ENCODE measurements around the gene GEMIN5. TPM values are rescaled to one million over a fixed set of nuclear protein-coding genes. Genes with fewer than 3 reads are reported as not detected.

Gene GEMIN5
- total RNA-seq, 1 experiment from 2014 or later = 35.8 TPM

DNA sequence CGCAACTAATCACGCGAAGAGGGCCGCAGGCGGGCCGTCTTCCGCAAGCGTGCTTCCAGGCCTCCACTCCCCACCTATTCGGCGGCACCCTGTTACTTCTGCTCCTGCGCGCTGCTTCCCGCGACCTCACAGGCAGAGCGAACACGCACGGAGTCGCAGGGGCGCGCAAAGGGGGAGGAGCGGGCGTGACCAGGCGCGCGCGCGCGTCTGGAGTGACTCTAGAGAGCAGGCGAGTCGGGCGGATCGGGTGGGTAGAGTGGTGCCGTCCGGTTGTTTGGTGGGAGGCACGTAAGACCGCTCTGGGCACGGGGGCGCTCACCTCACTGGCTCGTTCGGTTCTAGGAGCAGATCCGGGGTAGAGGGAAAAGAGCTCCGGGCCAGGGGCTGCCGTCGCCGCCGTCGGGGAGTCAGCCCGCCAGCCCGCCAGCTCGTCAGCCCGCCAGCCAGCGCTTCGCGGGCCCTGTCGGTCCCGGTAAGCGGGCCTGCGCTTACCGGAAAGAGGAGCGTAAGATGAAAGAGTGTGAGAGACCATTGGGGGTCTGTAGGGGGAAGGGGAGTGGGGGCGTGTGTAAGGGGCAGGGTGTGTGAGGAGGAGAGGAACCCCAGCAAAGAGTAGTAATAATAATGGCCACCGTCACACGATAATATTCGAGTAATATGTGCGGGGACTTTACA, 79.6 kb downstream of the GEMIN5 start, which contains the start of gene CNOT8:
Gene CNOT8 (plus strand): TSS at position 331 of the 675 bp plus-strand sequence. CDS start 4,652 bp downstream, outside the sequence.
- peak within 1 kb of the TSS; percentile 88 for H3K27ac ChIP-seq (ENCODE audit: insufficient read length, low read depth, low read length)
- peak within 1 kb of the TSS; percentile 79 for H4K5ac ChIP-seq (ENCODE audit: insufficient read length, low read depth, low read length)
- no peak within 1 kb of the TSS for H3T11ph ChIP-seq (ENCODE audit: low read length)
- H3K4ac ChIP-seq (ENCODE audit: low read depth, low read length) = no peak within 1 kb of the TSS; the same call in 1 of the 2 replicates
- no peak within 1 kb of the TSS for H2AFZ ChIP-seq (ENCODE audit: low read length)
- peaks cover 27% of the 10 kb centered on the region for H3K79me2 ChIP-seq (ENCODE audit: insufficient read depth, low read length)
- H2AK5ac ChIP-seq (ENCODE audit: insufficient read length, low read length) = no peak within 1 kb of the TSS
- peaks cover 4% of the 10 kb centered on the region for H3K79me1 ChIP-seq (ENCODE audit: insufficient read depth, low read depth, low read length, poor library complexity, severe bottlenecking)
- H3K56ac ChIP-seq (ENCODE audit: insufficient read length, low read depth, low read length) = no peak within 1 kb of the TSS
- H3K9ac ChIP-seq (ENCODE audit: extremely low read depth, insufficient read length, low read length) = peak within 1 kb of the TSS; percentile 94
- Mint-ChIP-seq H3K36me3 (ENCODE audit: insufficient read depth in 1 of 3, low read depth in 3 of 3) (peaks cover 7 to 12% (median 9%) of the 10 kb centered on the region in 3 experiments), H3K27ac (peak within 1 kb of the TSS; percentile 100), H3K27me3 (ENCODE audit: low read depth) (no peaks in the 10 kb centered on the region), H3K4me3 (peak within 1 kb of the TSS; percentile 87 to 95), H3K4me1 (peaks cover 24 to 26% of the 10 kb centered on the region in 2 experiments), H3K9me3 (no peaks in the 10 kb centered on the region)
- no peaks in the 10 kb centered on the region for H3K27me3 ChIP-seq (ENCODE audit: insufficient read depth, low read length)
- H3K18ac ChIP-seq (ENCODE audit: insufficient read length, low read depth, low read length) = peak within 1 kb of the TSS; percentile 98
- no peaks in the 10 kb centered on the region for H4K20me1 ChIP-seq (ENCODE audit: control insufficient read depth, insufficient read depth, insufficient read length)
- H3K9me3 ChIP-seq (ENCODE audit: control insufficient read depth, low read depth, low read length) = no peaks in the 10 kb centered on the region
- H2BK120ac ChIP-seq (ENCODE audit: low read depth, low read length, poor library complexity, severe bottlenecking) = peak within 1 kb of the TSS; percentile 94
- no peak within 1 kb of the TSS for H2BK20ac ChIP-seq (ENCODE audit: low read depth, low read length, poor library complexity, severe bottlenecking)
- H3K14ac ChIP-seq (ENCODE audit: insufficient read depth, low read length) = peak within 1 kb of the TSS; percentile 98
- H4K8ac ChIP-seq (replicated peaks; ENCODE audit: insufficient read length, low read depth, low read length) = no peak within 1 kb of the TSS
- H4K91ac ChIP-seq (ENCODE audit: insufficient read length, low read depth, low read length) = no peak within 1 kb of the TSS
- no peak within 1 kb of the TSS for H2BK12ac ChIP-seq (ENCODE audit: insufficient read length, low read depth, low read length)
- peak within 1 kb of the TSS; percentile 37 for H2BK5ac ChIP-seq (ENCODE audit: insufficient read length, low read length)
- no peak within 1 kb of the TSS for H3K23ac ChIP-seq (ENCODE audit: insufficient read length, low read depth, low read length)
- H3K4me2 ChIP-seq (ENCODE audit: insufficient read depth, insufficient read length, low read length) = peak within 1 kb of the TSS; percentile 97
- TF ChIP-seq, protein P1, sequence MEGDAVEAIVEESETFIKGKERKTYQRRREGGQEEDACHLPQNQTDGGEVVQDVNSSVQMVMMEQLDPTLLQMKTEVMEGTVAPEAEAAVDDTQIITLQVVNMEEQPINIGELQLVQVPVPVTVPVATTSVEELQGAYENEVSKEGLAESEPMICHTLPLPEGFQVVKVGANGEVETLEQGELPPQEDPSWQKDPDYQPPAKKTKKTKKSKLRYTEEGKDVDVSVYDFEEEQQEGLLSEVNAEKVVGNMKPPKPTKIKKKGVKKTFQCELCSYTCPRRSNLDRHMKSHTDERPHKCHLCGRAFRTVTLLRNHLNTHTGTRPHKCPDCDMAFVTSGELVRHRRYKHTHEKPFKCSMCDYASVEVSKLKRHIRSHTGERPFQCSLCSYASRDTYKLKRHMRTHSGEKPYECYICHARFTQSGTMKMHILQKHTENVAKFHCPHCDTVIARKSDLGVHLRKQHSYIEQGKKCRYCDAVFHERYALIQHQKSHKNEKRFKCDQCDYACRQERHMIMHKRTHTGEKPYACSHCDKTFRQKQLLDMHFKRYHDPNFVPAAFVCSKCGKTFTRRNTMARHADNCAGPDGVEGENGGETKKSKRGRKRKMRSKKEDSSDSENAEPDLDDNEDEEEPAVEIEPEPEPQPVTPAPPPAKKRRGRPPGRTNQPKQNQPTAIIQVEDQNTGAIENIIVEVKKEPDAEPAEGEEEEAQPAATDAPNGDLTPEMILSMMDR (conservative IDR thresholded peaks at IDR 0.05) = no peak
- peaks cover 19% of the 10 kb centered on the region for H3K23me2 ChIP-seq (ENCODE audit: insufficient read length, low read depth, low read length, poor library complexity, severe bottlenecking)
- H3K4me1 ChIP-seq (ENCODE audit: insufficient read depth, low read length) = peaks cover 9% of the 10 kb centered on the region
- peak; percentile 95 for DNase-seq
- no CpG with 5 or more reads among the region's 65 CpGs for WGBS (ENCODE audit: extremely low coverage, insufficient read length, low lambda C conversion rate)
- no peak within 1 kb of the TSS for H2BK15ac ChIP-seq (ENCODE audit: low read depth, low read length)
